ENCODE measurements around the gene NRARP.

DNA sequence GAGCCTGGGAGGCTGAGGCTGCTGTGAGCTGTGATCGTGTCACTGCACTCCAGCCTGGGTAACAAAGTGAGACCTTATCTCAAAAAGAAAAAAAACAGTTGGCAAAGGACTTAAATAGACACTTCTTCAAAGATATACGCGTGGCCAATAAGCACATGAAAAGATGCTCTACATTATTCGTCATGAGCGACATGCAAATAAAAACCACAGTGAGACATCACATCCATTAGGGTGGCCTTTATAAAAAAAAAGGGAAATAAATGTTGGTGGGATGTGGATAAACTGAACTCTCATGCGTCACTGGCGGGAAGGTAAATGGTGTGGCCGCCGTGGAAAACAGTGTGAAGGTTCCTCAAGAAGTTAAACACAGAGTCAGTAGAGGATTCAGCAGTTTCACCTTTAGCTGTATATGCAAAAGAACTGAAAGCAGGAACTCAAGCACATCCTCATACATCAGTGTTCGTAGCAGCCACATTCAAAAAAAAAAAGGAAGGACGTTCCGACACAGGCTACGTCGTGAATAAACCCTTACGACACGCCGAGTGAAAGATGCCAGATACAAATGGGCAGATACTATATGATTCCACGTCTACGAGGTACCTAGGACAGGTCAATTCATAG lies 24.5 kb upstream of the NRARP start:
- TF ChIP-seq, protein P1, sequence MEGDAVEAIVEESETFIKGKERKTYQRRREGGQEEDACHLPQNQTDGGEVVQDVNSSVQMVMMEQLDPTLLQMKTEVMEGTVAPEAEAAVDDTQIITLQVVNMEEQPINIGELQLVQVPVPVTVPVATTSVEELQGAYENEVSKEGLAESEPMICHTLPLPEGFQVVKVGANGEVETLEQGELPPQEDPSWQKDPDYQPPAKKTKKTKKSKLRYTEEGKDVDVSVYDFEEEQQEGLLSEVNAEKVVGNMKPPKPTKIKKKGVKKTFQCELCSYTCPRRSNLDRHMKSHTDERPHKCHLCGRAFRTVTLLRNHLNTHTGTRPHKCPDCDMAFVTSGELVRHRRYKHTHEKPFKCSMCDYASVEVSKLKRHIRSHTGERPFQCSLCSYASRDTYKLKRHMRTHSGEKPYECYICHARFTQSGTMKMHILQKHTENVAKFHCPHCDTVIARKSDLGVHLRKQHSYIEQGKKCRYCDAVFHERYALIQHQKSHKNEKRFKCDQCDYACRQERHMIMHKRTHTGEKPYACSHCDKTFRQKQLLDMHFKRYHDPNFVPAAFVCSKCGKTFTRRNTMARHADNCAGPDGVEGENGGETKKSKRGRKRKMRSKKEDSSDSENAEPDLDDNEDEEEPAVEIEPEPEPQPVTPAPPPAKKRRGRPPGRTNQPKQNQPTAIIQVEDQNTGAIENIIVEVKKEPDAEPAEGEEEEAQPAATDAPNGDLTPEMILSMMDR (conservative IDR thresholded peaks at IDR 0.05; ENCODE audit: low read depth in 2 of 2), result no peak
- TF ChIP-seq CREB1 (CRISPR knock-in tag; IDR thresholded peaks at IDR 0.05; ENCODE audit: low read depth) (no peak), EZH2 (IDR thresholded peaks at IDR 0.05; ENCODE audit: low read depth, unreplicated experiment) (no peak), POLR2AphosphoS5 (IDR thresholded peaks at IDR 0.05; ENCODE audit: low read depth) (no peak), EZH2phosphoT487 (IDR thresholded peaks at IDR 0.05; ENCODE audit: unreplicated experiment) (no peak), JUNB (IDR thresholded peaks at IDR 0.05; ENCODE audit: unreplicated experiment) (no peak), STAT1 (IDR thresholded peaks at IDR 0.05; ENCODE audit: unreplicated experiment) (no peak), NANOG (IDR thresholded peaks at IDR 0.05; ENCODE audit: borderline replicate concordance) (no peak)
- TF ChIP-seq, protein P2, sequence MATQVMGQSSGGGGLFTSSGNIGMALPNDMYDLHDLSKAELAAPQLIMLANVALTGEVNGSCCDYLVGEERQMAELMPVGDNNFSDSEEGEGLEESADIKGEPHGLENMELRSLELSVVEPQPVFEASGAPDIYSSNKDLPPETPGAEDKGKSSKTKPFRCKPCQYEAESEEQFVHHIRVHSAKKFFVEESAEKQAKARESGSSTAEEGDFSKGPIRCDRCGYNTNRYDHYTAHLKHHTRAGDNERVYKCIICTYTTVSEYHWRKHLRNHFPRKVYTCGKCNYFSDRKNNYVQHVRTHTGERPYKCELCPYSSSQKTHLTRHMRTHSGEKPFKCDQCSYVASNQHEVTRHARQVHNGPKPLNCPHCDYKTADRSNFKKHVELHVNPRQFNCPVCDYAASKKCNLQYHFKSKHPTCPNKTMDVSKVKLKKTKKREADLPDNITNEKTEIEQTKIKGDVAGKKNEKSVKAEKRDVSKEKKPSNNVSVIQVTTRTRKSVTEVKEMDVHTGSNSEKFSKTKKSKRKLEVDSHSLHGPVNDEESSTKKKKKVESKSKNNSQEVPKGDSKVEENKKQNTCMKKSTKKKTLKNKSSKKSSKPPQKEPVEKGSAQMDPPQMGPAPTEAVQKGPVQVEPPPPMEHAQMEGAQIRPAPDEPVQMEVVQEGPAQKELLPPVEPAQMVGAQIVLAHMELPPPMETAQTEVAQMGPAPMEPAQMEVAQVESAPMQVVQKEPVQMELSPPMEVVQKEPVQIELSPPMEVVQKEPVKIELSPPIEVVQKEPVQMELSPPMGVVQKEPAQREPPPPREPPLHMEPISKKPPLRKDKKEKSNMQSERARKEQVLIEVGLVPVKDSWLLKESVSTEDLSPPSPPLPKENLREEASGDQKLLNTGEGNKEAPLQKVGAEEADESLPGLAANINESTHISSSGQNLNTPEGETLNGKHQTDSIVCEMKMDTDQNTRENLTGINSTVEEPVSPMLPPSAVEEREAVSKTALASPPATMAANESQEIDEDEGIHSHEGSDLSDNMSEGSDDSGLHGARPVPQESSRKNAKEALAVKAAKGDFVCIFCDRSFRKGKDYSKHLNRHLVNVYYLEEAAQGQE (IDR thresholded peaks at IDR 0.05; ENCODE audit: unreplicated experiment), result no peak
